GM21528 (cell line): Measurements from ENCODE around the gene IFT122.

Experiments
- ATAC-seq: cut with Tn5 transposase; IDR thresholded peaks from one replicate; pipeline ENCODE4 v1.9.1; 2021; ENCODE audit warnings: mild to moderate bottlenecking, moderate library complexity; ENCODE audit not compliant: unreplicated experiment, low FRiP score

Gene IFT122

GRCh38 chr3:129553171-129553570 is 113.1 kb downstream of the IFT122 start:
- no peak for ATAC-seq

GRCh38 chr3:129553719-129554118 is 113.7 kb downstream of the IFT122 start:
- ATAC-seq, result no peak

DNA sequence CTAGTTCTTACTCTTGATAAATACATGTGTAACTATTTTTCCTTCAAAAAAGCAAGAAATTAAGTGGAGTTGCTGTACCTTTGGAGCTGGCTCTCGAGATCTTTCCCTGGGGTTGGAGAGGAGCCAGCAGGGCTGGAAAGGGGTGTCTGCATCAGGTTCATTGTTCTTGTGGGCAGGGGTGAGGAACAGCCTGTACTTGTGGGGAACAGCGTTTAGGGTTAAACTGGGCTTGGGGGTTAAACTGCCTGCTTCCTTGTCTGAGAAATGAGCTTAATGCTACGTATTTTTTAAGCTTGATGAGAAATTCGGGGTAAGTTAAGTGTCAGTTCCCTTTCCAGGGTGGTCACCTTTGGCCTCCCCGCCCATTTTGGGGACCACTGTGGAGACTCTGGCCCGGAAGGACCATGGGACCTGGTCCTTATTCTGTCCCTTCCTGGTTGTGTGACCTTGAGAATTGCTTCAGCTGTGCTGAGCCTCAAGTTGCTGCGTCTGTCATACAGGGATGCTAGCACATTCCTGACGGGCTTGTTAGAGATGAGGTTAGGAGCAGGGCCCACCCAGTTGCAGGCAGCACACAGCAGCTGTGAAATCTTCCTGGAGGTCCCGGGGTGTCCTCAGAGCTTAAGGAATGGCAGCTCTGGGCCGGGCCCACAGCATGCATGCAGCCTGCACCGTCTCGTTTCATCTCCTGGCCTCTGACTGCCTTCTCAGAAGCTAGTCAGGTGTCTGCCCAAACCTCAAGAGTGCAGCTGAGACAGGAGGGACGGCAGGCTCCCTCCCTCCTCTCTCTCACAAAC is 114.5 kb downstream of the IFT122 start:
- no peak for ATAC-seq

- ATAC-seq, result no peak
Observed at GRCh38 chr3:129555153-129555550, 115.1 kb downstream of the IFT122 start.

DNA sequence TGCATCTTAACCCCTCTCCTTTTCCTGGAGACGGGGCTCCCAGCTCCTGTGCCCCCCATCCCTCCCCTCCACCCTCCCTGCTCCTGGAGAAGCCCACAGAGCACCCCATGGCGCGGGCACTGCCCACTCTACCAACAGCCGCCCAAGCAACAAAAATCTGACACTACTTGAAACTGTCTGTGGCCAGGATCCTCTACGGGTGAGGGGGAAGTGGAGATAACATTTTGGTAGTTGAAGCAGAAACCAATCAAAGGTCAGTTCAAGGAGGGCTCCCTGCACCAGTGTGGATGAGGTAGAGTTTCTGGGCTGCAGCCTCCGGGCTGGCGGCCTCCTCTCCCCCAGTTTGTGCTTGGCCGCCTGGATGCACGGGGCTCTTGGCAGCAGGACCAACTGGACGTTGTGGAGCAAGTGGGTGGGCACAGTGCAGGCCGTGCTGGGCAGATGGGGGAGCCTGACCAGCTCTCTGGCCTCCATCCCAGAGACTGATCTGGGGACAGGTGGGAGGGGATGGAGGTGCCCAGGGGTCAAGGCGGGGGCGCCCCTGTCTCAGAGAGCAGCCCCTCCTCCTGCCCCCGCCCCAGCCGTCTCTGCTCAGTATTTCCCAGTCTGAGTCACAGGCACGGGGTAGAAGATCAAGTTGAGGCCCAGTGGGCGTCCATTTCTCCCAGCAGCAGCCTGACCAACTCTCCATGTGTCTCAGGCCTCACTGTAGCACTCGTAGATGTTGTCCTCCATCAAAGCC is 115.8 kb downstream of the IFT122 start:
- ATAC-seq, result no peak

DNA sequence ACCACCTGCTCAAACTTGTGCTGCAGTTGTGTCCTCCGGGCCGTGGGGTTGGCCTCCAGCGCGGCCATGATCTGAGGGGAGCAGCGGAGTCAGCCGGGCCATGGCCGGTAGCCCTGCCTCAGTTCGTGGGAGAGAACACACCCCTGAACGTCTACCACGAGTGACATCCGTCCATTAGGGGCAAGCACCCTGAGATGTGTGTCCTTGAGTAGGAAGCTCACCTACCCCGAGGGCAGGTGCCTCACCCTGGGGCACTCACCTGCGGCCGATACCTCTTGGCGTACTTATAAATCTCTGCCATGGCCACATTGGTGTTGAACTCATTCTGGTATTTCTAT is 116.3 kb downstream of the IFT122 start:
- ATAC-seq, result no peak

DNA sequence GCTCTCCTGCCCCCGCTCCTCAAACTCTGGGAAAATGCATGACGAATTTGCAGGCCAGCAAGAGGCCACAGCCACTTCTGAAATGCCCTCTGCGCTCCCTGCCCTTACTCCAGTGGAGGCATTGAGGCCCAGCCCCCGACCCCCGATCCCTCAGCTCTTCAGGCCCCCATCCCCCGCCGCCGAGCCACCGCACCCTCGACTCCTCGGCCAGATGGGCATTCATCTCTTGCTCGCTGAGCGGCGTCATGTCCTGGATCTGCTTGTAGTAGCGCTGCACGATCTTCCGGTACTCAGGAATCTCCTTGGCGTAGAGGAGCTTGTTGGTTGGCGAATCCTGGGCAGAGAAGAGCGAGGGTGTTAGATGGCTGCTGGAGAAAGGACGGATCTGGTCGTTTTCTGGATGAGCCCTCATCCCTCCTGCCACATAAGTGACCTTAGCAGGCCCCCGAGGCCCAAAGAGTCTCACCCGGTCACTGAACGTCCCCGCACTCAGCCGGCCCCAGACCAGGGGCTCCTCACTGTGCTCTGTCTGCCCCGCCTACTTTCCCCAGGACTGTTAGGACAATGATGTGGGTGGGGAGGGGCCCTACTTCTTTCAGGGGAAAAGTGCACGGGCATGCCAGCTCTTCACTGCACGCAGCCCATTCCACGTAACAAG is 117.0 kb downstream of the IFT122 start:
- ATAC-seq, result no peak

GRCh38 chr3:129557548-129557894 is 117.5 kb downstream of the IFT122 start:
- no peak for ATAC-seq

DNA sequence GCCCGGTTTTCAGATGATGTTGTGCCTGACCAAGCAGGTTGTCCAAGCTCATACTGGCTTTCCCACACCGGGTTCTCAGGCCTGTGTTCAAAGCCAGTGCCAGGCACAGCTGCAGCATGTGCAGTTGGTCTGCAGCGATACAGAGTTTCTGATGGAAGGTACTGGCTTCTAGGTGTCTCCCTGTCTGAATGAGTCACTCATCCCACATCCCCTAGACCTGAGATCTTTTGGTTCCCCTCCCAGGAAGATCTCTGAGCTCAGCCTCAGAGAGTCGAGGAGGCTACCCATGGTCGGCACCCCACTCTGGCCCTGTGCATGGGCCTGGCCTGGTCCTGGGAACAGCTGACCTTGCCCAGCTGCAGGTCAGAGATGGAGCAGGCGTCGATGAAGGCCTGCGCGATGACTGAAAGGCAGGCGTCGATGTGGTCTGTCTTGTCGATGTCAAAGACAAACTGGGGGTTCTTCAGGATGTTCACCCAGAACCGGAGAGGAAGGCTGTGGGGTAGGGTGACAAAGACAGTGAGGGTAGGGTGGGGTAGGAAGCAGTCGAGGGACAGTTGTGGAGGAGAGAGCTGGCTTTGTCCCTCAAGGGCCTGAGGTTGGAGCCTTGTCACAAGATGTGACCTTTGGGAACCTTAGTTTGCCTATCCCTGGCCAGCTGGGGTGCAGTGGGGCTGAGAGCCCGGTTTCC is 118.2 kb downstream of the IFT122 start:
- ATAC-seq, result no peak

GRCh38 chr3:129558772-129559564 is 118.9 kb downstream of the IFT122 start:
- ATAC-seq, result no peak

- ATAC-seq, result no peak
Observed at GRCh38 chr3:129559565-129560079, 119.6 kb downstream of the IFT122 start.

DNA sequence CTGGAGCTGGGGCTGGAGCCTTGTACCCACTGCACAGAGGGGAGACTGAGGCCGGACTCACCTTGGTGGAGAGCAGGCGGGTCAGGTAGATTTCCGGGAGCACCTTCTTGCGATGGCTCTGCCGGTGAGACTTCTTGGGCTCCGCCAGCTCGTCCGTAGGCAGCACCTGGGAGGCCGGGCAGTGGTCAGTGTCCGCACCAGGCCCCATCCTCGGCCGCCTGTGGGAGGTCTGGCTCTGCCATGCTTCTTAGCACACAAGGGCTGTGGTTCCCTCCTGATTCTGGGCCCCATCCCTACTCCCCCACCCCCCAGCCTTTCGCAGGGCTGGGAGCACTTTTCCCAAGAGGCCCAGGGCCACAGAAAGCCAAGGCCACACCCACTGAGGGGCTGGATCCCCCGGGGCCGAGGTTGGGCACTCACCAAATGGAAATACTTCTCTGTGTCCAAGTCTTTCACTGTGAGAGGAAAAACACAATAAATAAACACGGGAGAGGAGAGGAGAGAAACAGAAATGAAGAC is 120.3 kb downstream of the IFT122 start:
- ATAC-seq, result no peak

DNA sequence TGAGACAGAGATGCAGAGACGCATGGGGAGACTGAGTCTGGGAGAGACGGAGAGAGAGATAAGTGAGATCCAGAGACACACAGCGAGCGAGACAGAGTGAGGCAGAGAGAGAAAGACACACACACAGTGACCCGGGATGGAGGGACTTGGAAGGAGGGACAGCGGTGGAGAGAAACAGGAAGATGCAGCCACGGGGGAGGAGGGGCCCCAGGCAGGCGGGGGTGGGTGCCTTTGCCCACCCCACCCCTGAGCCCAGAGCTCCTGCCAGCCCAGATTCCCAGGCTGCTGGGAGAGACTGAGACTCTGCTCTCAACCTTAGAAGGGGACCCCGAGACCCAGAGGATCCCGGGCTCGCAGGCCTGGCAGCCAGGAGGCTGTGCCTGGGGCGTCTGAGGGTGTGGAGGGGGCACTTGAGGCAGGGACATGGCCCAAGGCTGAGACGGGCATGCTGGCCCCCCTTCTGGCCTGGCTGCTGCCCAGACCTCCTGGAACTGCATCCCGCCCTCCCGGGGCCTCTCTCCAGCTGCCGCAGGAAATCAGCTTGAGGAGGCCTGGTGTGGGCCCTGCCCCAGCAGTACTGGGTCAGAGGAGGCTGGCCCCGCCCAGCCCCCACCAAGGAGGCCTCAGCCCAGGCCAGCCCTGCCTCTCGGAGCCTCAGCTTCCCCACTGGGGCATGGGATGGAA is 121.0 kb downstream of the IFT122 start:
- ATAC-seq, result no peak

DNA sequence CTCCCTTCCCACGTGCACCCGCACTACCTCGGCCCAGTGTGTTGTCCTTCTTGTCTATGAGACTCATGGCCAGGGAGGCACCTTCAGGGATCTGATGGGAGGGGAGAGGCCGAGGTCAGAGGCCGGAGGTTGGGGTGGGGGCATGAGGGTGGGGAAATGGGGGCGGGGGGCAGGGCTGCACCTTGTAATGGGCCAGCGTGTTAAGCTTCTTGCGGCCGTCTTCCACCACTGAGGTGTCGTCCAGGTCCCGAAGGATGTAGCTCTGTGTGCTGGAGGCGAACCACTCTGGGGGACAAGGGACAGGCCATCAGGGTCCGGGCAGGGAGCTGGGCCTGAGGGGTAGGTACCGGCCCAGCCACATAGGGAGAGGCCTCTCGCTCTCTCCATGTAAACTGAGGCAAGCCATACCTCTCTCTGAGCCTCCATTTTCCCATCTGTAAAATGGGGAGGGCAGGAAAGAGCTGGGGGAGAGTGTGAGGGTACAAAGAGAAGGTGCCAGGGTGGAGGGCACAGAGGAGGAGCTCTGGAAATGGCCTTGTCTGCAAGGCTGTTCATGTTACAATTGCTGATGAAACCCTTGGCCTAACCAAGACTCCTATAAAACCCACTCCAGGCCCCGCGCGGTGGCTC is 121.7 kb downstream of the IFT122 start:
- no peak for ATAC-seq

DNA sequence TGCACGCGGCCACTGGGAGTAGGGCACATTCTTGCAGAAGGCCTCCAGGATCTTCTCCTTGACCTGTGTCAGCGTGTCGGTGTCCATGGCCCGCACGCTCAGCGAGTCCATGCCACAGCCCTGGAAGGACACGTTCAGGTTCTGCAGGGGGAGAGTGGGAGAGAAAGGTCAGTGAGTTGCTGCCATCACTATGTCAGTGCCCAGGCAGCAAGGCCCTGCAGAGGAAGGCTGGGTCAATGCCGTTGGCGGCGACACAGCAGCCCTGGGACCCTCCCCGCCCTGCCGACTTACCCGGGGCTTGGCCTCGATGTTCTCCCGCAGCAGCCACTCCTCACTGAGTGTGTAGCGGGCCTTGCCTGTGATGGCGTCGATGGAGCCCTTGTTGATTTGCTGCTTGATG is 122.8 kb downstream of the IFT122 start:
- no peak for ATAC-seq

GRCh38 chr3:129563332-129563731 is 123.3 kb downstream of the IFT122 start:
- no peak for ATAC-seq

- ATAC-seq, result no peak
Observed at GRCh38 chr3:129563850-129564535, 124.0 kb downstream of the IFT122 start.

DNA sequence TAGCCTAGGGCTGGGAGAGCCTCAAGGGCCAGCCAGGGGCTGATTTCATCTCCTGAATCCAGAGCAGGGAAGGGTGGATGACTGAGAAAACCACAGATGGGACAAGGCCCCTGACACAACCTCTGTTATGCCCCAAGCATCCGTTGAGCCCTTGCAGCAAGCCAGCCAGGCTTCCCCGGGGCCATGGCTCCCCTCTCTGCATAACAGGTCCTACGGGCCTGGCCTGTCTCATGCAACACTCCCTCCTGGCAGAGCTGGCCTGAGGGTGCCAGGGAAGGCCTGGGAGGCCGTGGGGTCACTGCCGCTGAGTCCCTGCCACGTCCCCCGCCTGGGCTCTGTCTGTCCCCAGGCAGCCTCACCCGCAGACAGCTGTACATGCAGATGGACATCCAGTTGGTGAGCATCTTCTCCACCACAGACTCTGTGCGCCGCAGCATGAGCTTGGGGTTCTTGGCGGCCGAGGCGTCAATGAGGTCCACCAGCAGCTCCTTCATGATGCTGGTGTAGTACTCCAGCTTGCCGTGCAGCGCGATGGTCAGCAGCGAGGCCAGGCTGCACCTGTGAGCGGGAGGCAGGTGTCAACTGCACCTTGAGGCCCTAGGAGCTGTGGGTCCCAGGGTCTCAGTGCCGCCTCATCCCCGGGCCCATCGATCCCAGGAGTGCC is 125.1 kb downstream of the IFT122 start:
- ATAC-seq, result no peak
